ENCODE data around the gene AUP1.

The AUP1 gene

DNA sequence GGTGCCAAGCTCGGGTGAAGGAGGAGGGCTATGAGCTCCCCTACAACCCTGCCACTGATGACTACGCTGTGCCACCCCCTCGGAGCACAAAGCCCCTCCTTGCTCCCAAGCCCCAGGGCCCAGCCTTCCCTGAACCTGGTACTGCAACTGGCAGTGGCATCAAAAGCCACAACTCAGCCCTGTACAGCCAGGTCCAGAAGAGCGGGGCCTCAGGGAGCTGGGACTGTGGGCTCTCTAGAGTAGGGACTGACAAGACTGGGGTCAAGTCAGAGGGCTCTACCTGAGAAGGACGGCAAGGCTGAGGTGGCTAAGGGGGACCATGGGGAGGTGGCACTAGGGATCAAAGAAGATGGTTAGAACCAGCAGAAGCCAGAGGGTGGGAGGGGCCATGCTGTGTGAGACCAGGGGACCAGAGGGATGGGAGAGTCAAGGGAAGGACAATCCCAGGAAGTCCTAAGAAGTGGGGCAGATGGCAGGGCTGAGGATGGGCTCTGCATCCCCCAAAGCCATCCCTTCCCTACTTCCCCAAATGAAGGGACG, 27.4 kb upstream of the AUP1 start:
- DNase-seq = no peak

GRCh38 chr2:74556159-74556558, 26.7 kb upstream of the AUP1 start:
- DNase-seq = no peak

- DNase-seq = no peak
Measured at GRCh38 chr2:74555610-74556103, 26.2 kb upstream of the AUP1 start.

- peak; percentile 54 for DNase-seq
Measured at GRCh38 chr2:74554820-74555531, 25.5 kb upstream of the AUP1 start.

GRCh38 chr2:74553892-74554819, 24.6 kb upstream of the AUP1 start, which contains the start of the genes DOK1 and LOXL3:
DOK1 (plus strand) TSS chr2:74554720; CDS start chr2:74554755, 35 bp downstream.
LOXL3 (minus strand) TSS chr2:74553942; CDS start chr2:74552634, 1,308 bp downstream.
- DNase-seq = peak; percentile 55

- no peak for DNase-seq
Measured at GRCh38 chr2:74552914-74553811, 23.7 kb upstream of the AUP1 start.

DNA sequence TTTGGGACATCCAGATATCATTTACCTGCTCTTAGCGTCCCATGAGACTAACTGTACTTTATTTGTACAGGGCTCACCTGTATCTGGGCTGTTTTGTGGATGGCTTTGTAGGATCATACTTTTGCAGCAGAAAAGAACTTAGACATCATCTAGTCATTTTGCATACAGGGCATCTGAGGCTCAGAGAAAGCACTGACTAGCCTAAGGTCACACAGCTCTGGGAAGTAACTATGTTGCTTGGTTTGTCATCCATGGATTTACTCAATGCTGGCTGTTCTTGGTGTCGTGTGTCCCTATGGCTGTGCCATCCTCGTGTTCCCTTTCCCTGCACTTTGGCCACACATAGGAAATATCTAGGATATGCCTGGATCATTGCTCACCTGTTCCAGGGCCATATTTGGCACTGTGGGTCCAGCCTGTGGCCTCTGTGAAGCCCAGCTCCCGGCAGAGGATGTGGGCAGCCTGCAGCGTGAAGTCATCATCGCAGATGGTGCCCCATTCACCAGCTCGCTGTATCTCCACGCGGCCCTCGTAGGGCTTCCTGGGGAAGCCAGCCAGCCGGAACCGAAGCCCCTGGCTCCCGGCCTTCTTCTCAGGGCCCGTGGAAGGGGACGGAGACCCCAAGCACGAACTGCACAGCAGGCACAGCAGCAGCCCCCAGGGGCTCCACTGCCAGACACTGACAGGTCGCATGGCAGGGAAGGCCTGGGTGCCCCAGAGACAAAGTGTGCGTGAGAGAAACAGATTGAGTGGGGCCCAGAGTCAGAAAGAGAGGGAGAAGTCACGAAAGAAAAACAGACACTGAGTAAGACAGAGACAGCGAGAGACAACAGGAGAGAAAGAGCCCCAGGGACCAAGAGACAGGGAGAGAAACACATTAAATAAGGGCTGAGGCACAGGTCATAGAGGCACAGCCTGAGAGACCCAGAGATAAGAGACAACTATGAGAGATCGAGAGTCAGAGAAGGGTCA, 22.7 kb upstream of the AUP1 start:
- no peak for DNase-seq

- no peak for DNase-seq
Measured at GRCh38 chr2:74551530-74551929, 22.0 kb upstream of the AUP1 start.

DNA sequence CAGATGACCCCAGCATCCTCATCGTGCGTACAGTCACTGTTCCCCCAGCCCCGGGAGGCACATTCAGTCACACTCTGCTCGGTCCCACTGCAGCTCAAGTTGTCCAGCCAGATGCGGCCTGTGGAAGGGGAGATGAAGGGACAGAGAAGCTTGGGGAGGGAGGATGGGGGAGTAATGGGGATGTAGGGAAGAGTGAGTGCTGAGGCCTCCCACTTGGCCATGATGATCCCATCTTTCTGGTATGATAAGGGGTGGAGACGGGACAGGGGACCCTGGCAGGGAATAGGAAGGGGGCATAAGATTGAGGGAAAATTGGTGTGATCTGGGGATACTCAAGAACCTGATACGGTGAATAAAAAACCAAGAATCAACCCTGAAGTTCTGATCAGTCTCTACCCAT, 20.7 kb upstream of the AUP1 start:
- no peak for DNase-seq

- peak; percentile 44 for DNase-seq
Measured at GRCh38 chr2:74548900-74549826, 19.7 kb upstream of the AUP1 start.

DNA sequence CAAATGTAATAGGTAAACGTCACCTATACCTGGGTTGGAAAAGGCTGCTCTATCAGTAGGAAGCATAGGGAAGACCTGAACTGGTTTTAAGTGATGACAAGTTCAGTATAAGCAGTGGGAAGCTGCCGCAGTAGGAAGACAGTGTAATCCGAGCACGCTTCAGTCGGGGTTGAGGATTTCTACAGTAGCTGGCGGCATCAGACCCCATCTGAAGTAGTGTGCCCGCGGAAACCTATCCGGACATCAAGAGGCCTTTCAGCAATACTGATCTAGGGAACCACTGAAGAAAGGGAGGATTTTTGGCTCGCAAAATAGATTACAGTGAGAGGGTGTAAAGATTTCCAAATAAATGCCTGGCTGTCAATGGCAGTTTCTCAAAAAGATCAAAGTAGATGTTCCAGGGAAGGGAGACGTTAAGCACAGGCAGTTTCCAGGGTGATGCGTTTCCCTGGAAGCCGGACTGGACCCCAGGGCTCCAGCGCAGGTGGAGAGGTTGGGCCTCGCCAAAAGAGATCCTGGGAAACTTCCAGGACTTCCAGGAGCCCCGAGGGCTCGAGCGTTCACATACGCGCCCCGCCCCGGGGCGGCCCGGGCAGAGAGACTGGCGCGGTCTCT, 18.9 kb upstream of the AUP1 start:
- DNase-seq = peak; percentile 10

DNA sequence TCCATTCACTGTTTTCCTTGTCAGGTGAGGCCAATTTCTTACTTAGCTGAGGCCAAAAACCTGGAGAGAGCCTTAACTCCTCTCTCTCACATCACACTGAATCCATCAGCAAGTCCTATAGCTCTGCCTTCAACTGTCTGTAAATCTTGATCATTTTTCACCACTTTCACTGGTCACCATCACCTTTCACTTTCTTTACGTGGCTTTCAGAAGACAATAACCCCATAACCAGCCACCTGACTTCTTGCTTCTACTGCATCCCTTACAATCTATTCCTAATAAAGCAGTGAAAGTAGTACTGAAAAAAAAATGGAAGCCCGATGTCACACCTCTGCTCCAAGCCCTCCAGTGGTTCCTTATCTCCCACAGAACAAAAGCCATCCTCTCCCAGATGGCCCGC, 16.5 kb upstream of the AUP1 start:
- DNase-seq = no peak

GRCh38 chr2:74544634-74545033, 15.1 kb upstream of the AUP1 start:
- peak; percentile 12 for DNase-seq

- DNase-seq = no peak
Measured at GRCh38 chr2:74542978-74543377, 13.5 kb upstream of the AUP1 start.

- DNase-seq = no peak
Measured at GRCh38 chr2:74540291-74540690, 10.8 kb upstream of the AUP1 start.

GRCh38 chr2:74538881-74539339, 9.4 kb upstream of the AUP1 start:
- DNase-seq = no peak

DNA sequence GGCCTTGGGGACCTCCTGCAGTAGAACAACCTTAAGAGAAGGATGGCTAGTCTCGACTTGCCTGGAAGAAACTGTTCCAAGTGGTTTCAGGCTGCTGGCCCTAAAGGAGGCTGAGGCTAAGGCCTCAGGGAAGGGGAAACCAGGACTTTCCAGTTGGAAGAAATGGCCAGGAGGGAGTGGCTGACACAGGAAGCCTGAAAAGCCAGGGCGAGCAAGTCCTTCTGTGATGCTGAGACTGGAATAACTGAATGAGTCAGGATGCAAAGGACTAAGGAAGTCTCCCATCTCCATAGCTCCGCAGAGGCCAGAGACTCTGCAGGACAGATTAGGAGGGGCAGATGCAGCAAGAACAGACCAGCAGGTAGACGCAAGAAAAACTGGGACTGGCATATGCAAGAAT, 7.6 kb upstream of the AUP1 start:
- no peak for DNase-seq

DNA sequence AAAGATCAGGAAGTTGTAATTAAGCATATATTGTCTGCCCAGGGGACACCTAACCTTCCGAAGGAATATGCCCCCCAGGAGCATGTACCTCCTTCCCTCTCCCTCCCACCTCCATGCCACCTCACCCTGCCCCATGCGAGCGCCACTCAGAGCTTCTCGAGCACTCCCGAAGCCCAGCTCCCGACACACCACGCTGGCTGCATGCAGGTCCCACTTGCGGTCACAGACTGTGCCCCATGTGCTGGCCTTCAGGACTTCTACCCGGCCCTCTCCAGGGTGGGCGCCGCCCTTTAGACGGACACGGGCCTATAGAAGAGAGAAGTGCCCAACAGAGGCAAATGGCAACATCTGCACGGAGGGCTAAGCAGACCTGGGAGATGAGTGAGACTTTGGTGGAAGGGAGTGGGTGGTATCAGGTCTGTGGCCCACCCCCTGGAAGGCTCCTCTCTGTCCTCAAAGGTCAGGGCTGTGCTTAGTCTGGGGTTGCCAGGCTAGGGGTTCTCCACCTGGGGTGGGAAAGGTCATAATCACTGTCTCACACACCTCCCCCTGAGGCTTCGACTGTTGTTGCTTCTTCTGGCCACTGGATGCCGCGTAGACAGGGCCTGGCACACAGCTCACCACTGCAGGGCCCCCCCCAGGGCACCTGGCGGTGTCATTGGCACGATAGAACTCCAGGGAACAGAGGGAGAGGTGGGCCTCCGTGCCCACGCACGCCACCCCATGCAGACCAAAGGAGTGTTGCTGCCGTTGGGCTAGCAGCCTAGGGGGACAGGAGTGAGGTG, 6.9 kb upstream of the AUP1 start:
- no peak for DNase-seq
